WTC11 (cell line): ENCODE results near the gene DHX8. TPM values are rescaled to one million over a fixed set of nuclear protein-coding genes. Genes with fewer than 3 reads are reported as not detected.

ENCODE experiments used
- ATAC-seq: fragments of 200-7000 bp; cut with Tn5 transposase; 2 replicates; pipeline ENCODE4 v1.10.0; 2021; ENCODE audit warnings: mild to moderate bottlenecking, moderate library complexity
- CTCF ChIA-PET: fragments of 300-600 bp; sonication (Branson Sonifier 250); formaldehyde crosslinking; loops from one replicate; lab custom pipeline; 2021; ENCODE audit warnings: antibody characterized with exemption; lab: Charles Lee
- POLR2A ChIA-PET: fragments of 350-600 bp; sonication (Branson Sonifier 250); formaldehyde crosslinking; loops from one replicate; lab custom pipeline; 2021; ENCODE audit warnings: antibody characterized with exemption; lab: Charles Lee
- DNase-seq: peaks from one replicate; pipeline ENCODE4 v3.0.0; 2021; ENCODE audit warnings: low spot score
- H3K27ac Mint-ChIP-seq: 2 replicates; pipeline ENCODE4 v1.8.0; 2021; ENCODE audit warnings: mixed read lengths
- H3K27me3 Mint-ChIP-seq: 2 replicates; pipeline ENCODE4 v1.8.0; 2021; ENCODE audit warnings: low read depth, mild to moderate bottlenecking, moderate library complexity, mixed read lengths
- H3K36me3 Mint-ChIP-seq: 2 replicates; pipeline ENCODE4 v1.8.0; 2021; ENCODE audit warnings: mixed read lengths
- H3K4me1 Mint-ChIP-seq: 2 replicates; pipeline ENCODE4 v1.8.0; 2022; ENCODE audit warnings: mixed read lengths
- H3K4me3 Mint-ChIP-seq: 2 replicates; pipeline ENCODE4 v1.8.0; 2021; ENCODE audit warnings: mild to moderate bottlenecking, moderate library complexity, mixed read lengths
- H3K9me3 Mint-ChIP-seq: 2 replicates; pipeline ENCODE4 v1.8.0; 2021; ENCODE audit warnings: mixed read lengths
- ATF1 ChIP-seq: sonication (generic); formaldehyde crosslinking; IDR thresholded peaks from 2 replicates; pipeline ENCODE4 v1.8.1; 2023; ENCODE audit warnings: mild to moderate bottlenecking, moderate library complexity, missing genetic modification reagents
- ATF3 ChIP-seq: sonication (generic); formaldehyde crosslinking; conservative IDR thresholded peaks from 2 replicates; pipeline ENCODE4 v1.8.1; 2022; ENCODE audit warnings: mild to moderate bottlenecking, missing genetic modification reagents
- EMX1 ChIP-seq: fragments of 250-450 bp; sonication (Bioruptor Pico); IDR thresholded peaks from 2 replicates; pipeline ENCODE4 v1.8.0; 2021; ENCODE audit warnings: mild to moderate bottlenecking
- GTF2I ChIP-seq: fragments of 250-450 bp; sonication (Bioruptor Pico); conservative IDR thresholded peaks from 2 replicates; pipeline ENCODE4 v1.4.0; 2021; ENCODE audit warnings: mild to moderate bottlenecking
- HMGA2 ChIP-seq: fragments of 250-450 bp; sonication (Bioruptor Pico); IDR thresholded peaks from 2 replicates; pipeline ENCODE4 v1.4.0; 2021; ENCODE audit warnings: mild to moderate bottlenecking, moderate library complexity
- IRF1 ChIP-seq: sonication (generic); formaldehyde crosslinking; IDR thresholded peaks from 2 replicates; pipeline ENCODE4 v1.8.0; 2023; ENCODE audit warnings: missing genetic modification reagents
- MXD4 ChIP-seq: fragments of 250-450 bp; sonication (Bioruptor Pico); IDR thresholded peaks from 2 replicates; pipeline ENCODE4 v1.8.0; 2021; ENCODE audit warnings: mild to moderate bottlenecking, moderate library complexity, borderline replicate concordance
- NFATC4 ChIP-seq: fragments of 250-450 bp; sonication (Bioruptor Pico); IDR thresholded peaks from 2 replicates; pipeline ENCODE4 v1.9.0; 2021; ENCODE audit warnings: mild to moderate bottlenecking
- NFE2L1 ChIP-seq: sonication (generic); formaldehyde crosslinking; IDR thresholded peaks from 2 replicates; pipeline ENCODE4 v1.8.1; 2023; ENCODE audit warnings: missing genetic modification reagents
- NFYB ChIP-seq: sonication (generic); formaldehyde crosslinking; conservative IDR thresholded peaks from 2 replicates; pipeline ENCODE4 v1.8.0; 2022; ENCODE audit warnings: low read depth, missing genetic modification reagents
- NR3C1 ChIP-seq: sonication (generic); formaldehyde crosslinking; conservative IDR thresholded peaks from 2 replicates; pipeline ENCODE4 v1.8.1; 2023; ENCODE audit warnings: low read depth, mild to moderate bottlenecking, missing genetic modification reagents
- PRRX2 ChIP-seq: fragments of 250-450 bp; sonication (Bioruptor Pico); IDR thresholded peaks from 2 replicates; pipeline ENCODE4 v1.8.0; 2021; ENCODE audit warnings: mild to moderate bottlenecking
- SMAD4 ChIP-seq: sonication (generic); formaldehyde crosslinking; IDR thresholded peaks from 2 replicates; pipeline ENCODE4 v1.8.0; 2022; ENCODE audit warnings: mild to moderate bottlenecking, missing genetic modification reagents
- SP1 ChIP-seq: sonication (generic); formaldehyde crosslinking; conservative IDR thresholded peaks from 2 replicates; pipeline ENCODE4 v1.8.1; 2022; ENCODE audit warnings: missing genetic modification reagents
- TCF7 ChIP-seq: sonication (generic); formaldehyde crosslinking; IDR thresholded peaks from 2 replicates; pipeline ENCODE4 v1.8.0; 2022; ENCODE audit warnings: mild to moderate bottlenecking, low read depth, missing genetic modification reagents, moderate library complexity
- TEAD1 ChIP-seq: sonication (generic); formaldehyde crosslinking; IDR thresholded peaks from 2 replicates; pipeline ENCODE4 v1.8.0; 2022; ENCODE audit warnings: mild to moderate bottlenecking, missing genetic modification reagents
- ZNF263 ChIP-seq: sonication (generic); formaldehyde crosslinking; IDR thresholded peaks from 2 replicates; pipeline ENCODE4 v1.8.1; 2022; ENCODE audit warnings: low read depth, mild to moderate bottlenecking, moderate library complexity, missing genetic modification reagents
- ZNF317 ChIP-seq: sonication (generic); formaldehyde crosslinking; IDR thresholded peaks from 2 replicates; pipeline ENCODE4 v1.8.1; 2023; ENCODE audit warnings: low read depth, mild to moderate bottlenecking, moderate library complexity, missing genetic modification reagents, borderline replicate concordance
- ZNF396 ChIP-seq: fragments of 250-450 bp; sonication (Bioruptor Pico); IDR thresholded peaks from 2 replicates; pipeline ENCODE4 v1.8.0; 2021; ENCODE audit warnings: mild to moderate bottlenecking, moderate library complexity, borderline replicate concordance
- ZNF671 ChIP-seq: fragments of 250-450 bp; sonication (Bioruptor Pico); IDR thresholded peaks from 2 replicates; pipeline ENCODE4 v1.8.0; 2021; ENCODE audit warnings: mild to moderate bottlenecking
- total RNA-seq: library from RNA; stranded (reverse); gene quantifications from 3 replicates; pipeline ENCODE4 v1.2.3, GENCODE V29; 2021
- TF ChIP-seq, protein P1 (sequence below): sonication (generic); formaldehyde crosslinking; IDR thresholded peaks from 2 replicates; pipeline ENCODE4 v1.8.1; 2022; ENCODE audit warnings: mild to moderate bottlenecking, missing genetic modification reagents, moderate library complexity, borderline replicate concordance
- TF ChIP-seq, protein P2 (sequence below): sonication (generic); formaldehyde crosslinking; IDR thresholded peaks from 2 replicates; pipeline ENCODE4 v1.8.0; 2022; ENCODE audit warnings: mild to moderate bottlenecking, missing genetic modification reagents

DHX8 gene
- total RNA-seq, 1 experiment from 2014 or later, result 58.5 TPM

DNA sequence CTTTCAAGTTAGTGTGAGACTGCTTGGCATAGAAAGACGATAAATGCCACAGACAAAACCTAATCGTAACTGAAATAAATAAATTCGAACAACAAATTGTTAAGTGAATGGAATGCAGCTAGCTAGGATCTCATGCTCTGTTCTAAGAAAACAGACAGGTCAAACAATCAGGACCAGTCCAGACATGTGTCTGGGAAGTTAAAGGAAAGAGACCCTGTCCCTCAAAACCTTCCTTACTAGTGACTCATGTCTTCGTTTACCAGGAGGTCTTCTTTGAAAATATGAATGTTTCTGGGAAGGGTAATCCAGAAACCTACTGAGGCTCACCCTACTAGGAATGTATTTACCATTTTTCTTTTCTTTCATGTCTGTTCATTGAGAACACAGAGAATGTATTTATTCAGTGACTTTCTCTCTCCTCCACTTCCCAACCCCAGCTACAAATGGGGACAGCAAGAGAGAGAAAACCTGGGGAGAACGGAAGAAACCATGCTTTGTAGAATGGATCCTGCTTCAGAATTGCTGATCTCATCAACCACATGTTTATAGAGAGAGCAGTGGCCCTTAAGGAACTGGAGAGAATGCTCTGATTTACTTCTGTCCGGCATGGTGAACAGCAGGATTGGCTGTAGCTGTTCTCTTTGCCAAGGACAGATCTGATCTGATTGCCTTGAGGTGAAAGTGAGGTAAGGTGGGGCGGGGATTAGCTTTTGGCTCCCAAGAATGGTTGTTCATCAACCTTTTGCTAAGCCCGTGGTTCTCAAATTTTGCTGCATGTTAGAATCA lies 39.4 kb upstream of the DHX8 start (continued):
- TF ChIP-seq, protein P1, sequence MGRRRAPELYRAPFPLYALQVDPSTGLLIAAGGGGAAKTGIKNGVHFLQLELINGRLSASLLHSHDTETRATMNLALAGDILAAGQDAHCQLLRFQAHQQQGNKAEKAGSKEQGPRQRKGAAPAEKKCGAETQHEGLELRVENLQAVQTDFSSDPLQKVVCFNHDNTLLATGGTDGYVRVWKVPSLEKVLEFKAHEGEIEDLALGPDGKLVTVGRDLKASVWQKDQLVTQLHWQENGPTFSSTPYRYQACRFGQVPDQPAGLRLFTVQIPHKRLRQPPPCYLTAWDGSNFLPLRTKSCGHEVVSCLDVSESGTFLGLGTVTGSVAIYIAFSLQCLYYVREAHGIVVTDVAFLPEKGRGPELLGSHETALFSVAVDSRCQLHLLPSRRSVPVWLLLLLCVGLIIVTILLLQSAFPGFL, result no peak
- TF ChIP-seq SMAD4 (CRISPR knock-in tag) (no peak), NFATC4 (CRISPR knock-in tag) (no peak), GTF2I (CRISPR knock-in tag) (no peak), ZNF317 (CRISPR knock-in tag) (no peak), NFYB (CRISPR knock-in tag) (no peak), HMGA2 (no peak), PRRX2 (CRISPR knock-in tag) (no peak), ATF1 (CRISPR knock-in tag) (no peak), ZNF671 (no peak), EMX1 (CRISPR knock-in tag) (no peak), MXD4 (CRISPR knock-in tag) (no peak)
- TF ChIP-seq, all 79 proteins: peak for 0

DNA sequence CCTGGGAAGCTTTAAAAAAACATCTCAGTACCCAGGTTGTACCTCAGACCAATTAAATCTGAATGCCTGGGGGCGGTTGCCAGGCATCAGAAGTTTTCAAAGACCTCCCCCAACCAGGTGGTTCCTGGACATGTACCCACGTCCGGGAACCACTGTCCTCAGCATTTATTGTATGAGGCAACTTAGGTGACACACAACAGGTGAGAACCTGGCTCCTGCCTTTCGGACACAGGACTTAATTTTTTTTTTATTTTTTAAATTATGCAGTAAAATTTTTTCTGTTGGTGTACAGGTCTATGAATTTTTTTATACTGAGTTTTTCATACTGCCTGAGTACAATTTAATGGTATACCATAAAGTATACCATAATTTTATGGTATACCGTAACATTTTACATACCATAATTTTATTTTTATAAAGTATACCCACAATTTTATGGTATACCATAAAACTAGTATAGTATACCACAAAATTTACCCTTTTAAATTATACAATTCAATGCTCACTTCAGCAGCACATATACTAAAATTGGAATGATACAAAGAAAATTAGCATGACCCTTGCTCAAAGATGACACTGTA lies 38.7 kb upstream of the DHX8 start:
- no peak for DNase-seq
- ChIA-PET CTCF (interaction anchor here (1.0 kb wide), 1 partner anchor 51 kb away, joined by 4 read pairs; no protein-coding TSS in a partner anchor), POLR2A (no interaction called here)
- TF ChIP-seq ZNF396 (CRISPR knock-in tag) (no peak), TEAD1 (no peak), TCF7 (CRISPR knock-in tag) (no peak), IRF1 (CRISPR knock-in tag) (no peak)
- TF ChIP-seq, protein P2, sequence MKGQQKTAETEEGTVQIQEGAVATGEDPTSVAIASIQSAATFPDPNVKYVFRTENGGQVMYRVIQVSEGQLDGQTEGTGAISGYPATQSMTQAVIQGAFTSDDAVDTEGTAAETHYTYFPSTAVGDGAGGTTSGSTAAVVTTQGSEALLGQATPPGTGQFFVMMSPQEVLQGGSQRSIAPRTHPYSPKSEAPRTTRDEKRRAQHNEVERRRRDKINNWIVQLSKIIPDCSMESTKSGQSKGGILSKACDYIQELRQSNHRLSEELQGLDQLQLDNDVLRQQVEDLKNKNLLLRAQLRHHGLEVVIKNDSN (CRISPR knock-in tag), result no peak
- H3K9me3 Mint-ChIP-seq, result peaks cover 7% of the 10 kb centered on the region; the same call in 1 of the 2 replicates
- H3K27ac Mint-ChIP-seq, result no peak overlapping the region
- no peaks in the 10 kb centered on the region for H3K36me3 Mint-ChIP-seq
- no peak overlapping the region for H3K4me3 Mint-ChIP-seq
- no peaks in the 10 kb centered on the region; the same call in 1 of the 2 replicates for H3K27me3 Mint-ChIP-seq
- H3K4me1 Mint-ChIP-seq, result peaks cover 4% of the 10 kb centered on the region
- ATAC-seq, result no peak

GRCh38 chr17:43446773-43447172 lies 37.0 kb upstream of the DHX8 start:
- no peak for ATAC-seq
- peaks cover 11% of the 10 kb centered on the region for H3K36me3 Mint-ChIP-seq
- no peak for DNase-seq
- no peak overlapping the region for H3K4me3 Mint-ChIP-seq
- H3K27ac Mint-ChIP-seq, result no peak overlapping the region
- ChIA-PET CTCF (interaction anchor here (0.6 to 1.0 kb wide), 3 partner anchors 19 to 44 kb away, joined by 3 read pairs; partner anchors contain the start of gene DHX8), POLR2A (no interaction called here)
- peaks cover 6% of the 10 kb centered on the region for H3K27me3 Mint-ChIP-seq
- no peak for TF ChIP-seq IRF1 (CRISPR knock-in tag)
- TF ChIP-seq ZNF263 (CRISPR knock-in tag), result no peak
- TF ChIP-seq NFE2L1 (CRISPR knock-in tag), result no peak
- TF ChIP-seq ATF3 (CRISPR knock-in tag), result no peak
- TF ChIP-seq SP1 (CRISPR knock-in tag), result no peak
- TF ChIP-seq NR3C1 (CRISPR knock-in tag), result no peak
- peaks cover 4% of the 10 kb centered on the region for H3K4me1 Mint-ChIP-seq
- peaks cover 17% of the 10 kb centered on the region for H3K9me3 Mint-ChIP-seq
